Loucy (cell line): Measurements from ENCODE around the gene TTC32.

Source experiments
- H2AFZ ChIP-seq: fragments of 200-600 bp; sonication (generic); 2 replicates; pipeline ENCODE4 v1.6.0; 2016; ENCODE audit warnings: antibody characterized with exemption, mild to moderate bottlenecking, low read length, moderate library complexity
- H3F3A ChIP-seq: fragments of 200-600 bp; 2 replicates; pipeline ENCODE4 v1.6.0; 2016; ENCODE audit warnings: antibody characterized with exemption, low read depth, mild to moderate bottlenecking
- H3K27me3 ChIP-seq: fragments of 200-600 bp; sonication (generic); 2 replicates; pipeline ENCODE4 v1.6.1; 2014; ENCODE audit warnings: low read length, mild to moderate bottlenecking; ENCODE audit not compliant: insufficient read depth, poor library complexity, severe bottlenecking
- H3K36me3 ChIP-seq: fragments of 200-600 bp; sonication (generic); 2 replicates; pipeline ENCODE4 v1.6.1; 2016; ENCODE audit warnings: low read length; ENCODE audit not compliant: insufficient read depth
- H3K4me1 ChIP-seq: fragments of 200-600 bp; sonication (generic); 2 replicates; pipeline ENCODE4 v1.5.1; 2014; ENCODE audit warnings: low read length, mild to moderate bottlenecking; ENCODE audit not compliant: insufficient read depth, poor library complexity, severe bottlenecking
- H3K4me2 ChIP-seq: fragments of 200-600 bp; sonication (generic); 2 replicates; pipeline ENCODE4 v1.6.0; 2014; ENCODE audit warnings: antibody characterized with exemption, low read length, low read depth, mild to moderate bottlenecking; ENCODE audit not compliant: poor library complexity, severe bottlenecking
- H3K4me3 ChIP-seq: fragments of 200-600 bp; sonication (generic); 2 replicates; pipeline ENCODE4 v1.5.1; 2014; ENCODE audit warnings: low read length, mild to moderate bottlenecking, mixed read lengths; ENCODE audit not compliant: poor library complexity, severe bottlenecking
- H3K79me2 ChIP-seq: fragments of 200-600 bp; sonication (generic); 2 replicates; pipeline ENCODE4 v1.6.1; 2014; ENCODE audit warnings: low read length; ENCODE audit not compliant: insufficient read depth
- H3K9ac ChIP-seq: fragments of 200-600 bp; sonication (generic); 2 replicates; pipeline ENCODE4 v1.6.0; 2014; ENCODE audit warnings: mild to moderate bottlenecking, low read depth, low read length, moderate library complexity; ENCODE audit not compliant: poor library complexity, severe bottlenecking
- H3K9me2 ChIP-seq: fragments of 200-600 bp; sonication (generic); replicated peaks from 2 replicates; pipeline ENCODE4 v1.6.1; 2016; ENCODE audit warnings: low read depth, low read length, mixed read lengths
- H3K9me3 ChIP-seq: fragments of 200-600 bp; sonication (generic); 2 replicates; pipeline ENCODE4 v1.6.1; 2014; ENCODE audit warnings: mild to moderate bottlenecking, antibody characterized with exemption, low read length, low read depth; ENCODE audit not compliant: insufficient read depth
- H4K20me1 ChIP-seq: fragments of 200-600 bp; sonication (generic); 2 replicates; pipeline ENCODE4 v1.6.0; 2014; ENCODE audit warnings: antibody characterized with exemption, low read length, mild to moderate bottlenecking; ENCODE audit not compliant: insufficient read depth, poor library complexity, severe bottlenecking
- EZH2phosphoT487 ChIP-seq: fragments of 200-600 bp; IDR thresholded peaks from 2 replicates; pipeline ENCODE4 v1.6.1; 2018; ENCODE audit warnings: antibody characterized with exemption, mild to moderate bottlenecking, moderate library complexity, borderline replicate concordance
- TF ChIP-seq, protein P1 (sequence below): fragments of 200-600 bp; sonication (generic); conservative IDR thresholded peaks from 2 replicates; pipeline ENCODE4 v1.5.1; 2014; ENCODE audit warnings: mild to moderate bottlenecking, antibody characterized with exemption, low read length

Gene TTC32

DNA sequence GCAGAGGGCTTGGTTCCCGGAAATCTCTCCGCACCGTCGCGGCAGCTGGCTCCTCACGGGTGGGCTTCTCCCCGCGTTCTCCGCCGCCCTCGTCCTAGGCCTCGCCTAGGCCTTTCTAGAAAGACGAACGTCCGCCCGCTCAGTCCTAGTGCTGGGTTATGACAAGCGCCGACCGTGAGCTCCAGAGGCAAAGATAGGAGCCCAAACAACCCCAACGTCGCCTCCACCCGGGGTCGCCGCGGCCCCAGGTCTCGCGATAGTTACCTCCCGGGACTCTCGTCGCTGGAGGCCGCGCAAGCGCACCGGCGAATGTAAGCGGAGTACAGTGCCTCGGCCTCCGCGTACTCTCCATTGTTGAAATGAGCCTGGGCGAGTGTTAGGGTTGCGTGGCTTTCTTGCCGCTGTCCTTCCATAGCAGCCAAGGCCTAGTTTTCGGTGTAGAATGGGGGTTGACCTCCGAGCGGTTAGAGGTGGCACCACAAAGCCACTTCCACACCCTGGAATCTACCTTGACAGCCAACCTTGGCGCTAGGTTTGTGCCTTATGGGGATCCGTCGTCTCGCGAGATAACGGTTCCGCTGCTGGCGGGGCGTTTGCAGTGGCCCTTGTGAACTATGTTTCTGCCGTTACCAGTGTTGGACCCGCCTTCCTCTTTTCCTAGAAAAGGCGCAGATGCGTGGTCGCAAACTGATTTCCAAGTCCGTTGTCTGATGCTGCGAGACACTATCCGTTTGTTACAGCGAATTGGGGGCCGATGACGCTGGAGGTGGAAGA lies at the start of gene TTC32:
TTC32 (minus strand) TSS at position 542 of the 774 bp plus-strand sequence; CDS start at position 413, 129 bp downstream.
- H3K79me2 ChIP-seq, result peaks cover 38% of the 10 kb centered on the region
- H3F3A ChIP-seq, result no peaks in the 10 kb centered on the region
- no peaks in the 10 kb centered on the region for H3K9me3 ChIP-seq
- no peaks in the 10 kb centered on the region for H3K9me2 ChIP-seq
- no peaks in the 10 kb centered on the region for H3K36me3 ChIP-seq
- H3K4me2 ChIP-seq, result peak within 1 kb of the TSS; percentile 92
- peaks cover 43% of the 10 kb centered on the region for H3K4me1 ChIP-seq
- peak within 1 kb of the TSS; percentile 95 for H3K9ac ChIP-seq
- no peak for TF ChIP-seq EZH2phosphoT487
- TF ChIP-seq, protein P1, sequence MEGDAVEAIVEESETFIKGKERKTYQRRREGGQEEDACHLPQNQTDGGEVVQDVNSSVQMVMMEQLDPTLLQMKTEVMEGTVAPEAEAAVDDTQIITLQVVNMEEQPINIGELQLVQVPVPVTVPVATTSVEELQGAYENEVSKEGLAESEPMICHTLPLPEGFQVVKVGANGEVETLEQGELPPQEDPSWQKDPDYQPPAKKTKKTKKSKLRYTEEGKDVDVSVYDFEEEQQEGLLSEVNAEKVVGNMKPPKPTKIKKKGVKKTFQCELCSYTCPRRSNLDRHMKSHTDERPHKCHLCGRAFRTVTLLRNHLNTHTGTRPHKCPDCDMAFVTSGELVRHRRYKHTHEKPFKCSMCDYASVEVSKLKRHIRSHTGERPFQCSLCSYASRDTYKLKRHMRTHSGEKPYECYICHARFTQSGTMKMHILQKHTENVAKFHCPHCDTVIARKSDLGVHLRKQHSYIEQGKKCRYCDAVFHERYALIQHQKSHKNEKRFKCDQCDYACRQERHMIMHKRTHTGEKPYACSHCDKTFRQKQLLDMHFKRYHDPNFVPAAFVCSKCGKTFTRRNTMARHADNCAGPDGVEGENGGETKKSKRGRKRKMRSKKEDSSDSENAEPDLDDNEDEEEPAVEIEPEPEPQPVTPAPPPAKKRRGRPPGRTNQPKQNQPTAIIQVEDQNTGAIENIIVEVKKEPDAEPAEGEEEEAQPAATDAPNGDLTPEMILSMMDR, result no peak
- H4K20me1 ChIP-seq, result peaks cover 28% of the 10 kb centered on the region
- peak within 1 kb of the TSS; percentile 86 for H3K4me3 ChIP-seq
- H2AFZ ChIP-seq, result peak within 1 kb of the TSS; percentile 97
- H3K27me3 ChIP-seq, result peaks cover 37% of the 10 kb centered on the region

DNA sequence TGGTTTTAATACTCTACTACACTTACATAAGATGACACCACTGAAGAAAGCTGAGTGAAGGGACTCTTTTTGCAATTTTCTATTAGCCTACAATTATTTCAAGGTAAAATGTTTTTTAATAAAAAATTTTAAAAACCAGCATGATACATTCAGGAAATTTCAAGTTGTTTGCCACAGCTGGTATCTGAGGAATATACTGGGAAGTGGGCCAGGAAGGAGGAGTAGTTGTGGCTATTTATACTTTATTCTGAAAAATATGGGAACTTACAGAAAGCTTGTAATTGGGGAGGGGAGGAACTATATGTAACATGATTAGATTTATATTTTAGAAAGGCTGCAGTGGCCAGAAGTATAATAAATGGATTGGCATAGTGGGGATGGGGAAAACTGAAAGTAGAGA lies 47.3 kb upstream of the TTC32 start:
- no peaks in the 10 kb centered on the region for H4K20me1 ChIP-seq

DNA sequence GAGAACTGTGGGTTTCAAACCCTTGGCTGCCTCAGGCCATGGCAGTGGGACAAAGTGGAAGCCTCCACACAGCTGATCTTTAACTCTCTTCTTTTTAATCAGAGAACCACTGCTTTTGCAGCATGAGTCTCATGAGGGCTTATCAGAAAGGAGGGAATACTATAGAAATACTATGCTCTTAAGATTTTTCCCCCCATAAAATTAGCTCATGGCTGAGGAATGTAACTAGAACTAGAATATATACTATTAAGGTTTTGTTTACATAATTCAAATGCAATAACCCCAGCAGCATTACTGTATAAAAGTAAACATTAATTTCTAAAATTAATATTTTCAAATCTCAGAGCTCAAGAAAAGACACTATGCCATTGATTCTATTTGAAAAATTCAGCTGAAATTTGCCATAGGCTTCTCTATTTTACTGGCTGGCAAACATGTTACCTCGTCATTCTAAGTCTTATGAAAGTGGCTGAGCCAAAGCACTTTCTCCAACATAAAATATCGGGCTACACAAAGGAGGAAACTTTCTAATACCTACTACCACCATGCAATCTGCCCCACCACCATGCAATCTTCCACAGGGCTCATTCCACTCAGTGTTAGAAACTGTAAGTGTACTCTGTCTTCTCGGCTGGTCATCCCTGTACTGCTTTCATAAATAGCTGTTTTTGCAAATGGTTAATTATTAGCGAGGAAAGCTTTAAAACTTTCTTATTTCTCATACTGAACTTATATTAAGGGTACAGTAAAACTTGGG lies 45.6 kb upstream of the TTC32 start:
- Histone ChIP-seq H3K4me1 (no peaks in the 10 kb centered on the region), H2AFZ (0 out of 2 replicates have a peak overlapping the region, but pooled peaks have one; percentile 13), H3K36me3 (no peaks in the 10 kb centered on the region), H3F3A (no peaks in the 10 kb centered on the region), H3K4me2 (no peak overlapping the region), H3K9me2 (no peaks in the 10 kb centered on the region), H3K79me2 (no peaks in the 10 kb centered on the region), H4K20me1 (no peaks in the 10 kb centered on the region), H3K9ac (no peak overlapping the region), H3K4me3 (no peak overlapping the region), H3K27me3 (peaks cover 11% of the 10 kb centered on the region), H3K9me3 (no peaks in the 10 kb centered on the region)
- TF ChIP-seq, protein P1, result no peak
- no peak for TF ChIP-seq EZH2phosphoT487

More for the DNA sequence above, 47.3 kb upstream of the TTC32 start:
- Histone ChIP-seq H3K9ac (no peak overlapping the region), H3K4me3 (no peak overlapping the region), H3K4me2 (no peak overlapping the region), H3K79me2 (no peaks in the 10 kb centered on the region), H3F3A (no peaks in the 10 kb centered on the region), H3K4me1 (no peaks in the 10 kb centered on the region), H3K27me3 (peaks cover 11% of the 10 kb centered on the region), H2AFZ (no peak overlapping the region), H3K9me3 (no peaks in the 10 kb centered on the region), H3K36me3 (no peaks in the 10 kb centered on the region), H3K9me2 (no peaks in the 10 kb centered on the region)
- TF ChIP-seq EZH2phosphoT487, result no peak
- TF ChIP-seq, protein P1, result no peak
